ENCODE data around the gene PCNT.
"Not testable (repeated sequence)": the region's sequence is repeated elsewhere in the genome, so short reads cannot be mapped to it uniquely, and the experiment has no call there.

The PCNT gene

DNA sequence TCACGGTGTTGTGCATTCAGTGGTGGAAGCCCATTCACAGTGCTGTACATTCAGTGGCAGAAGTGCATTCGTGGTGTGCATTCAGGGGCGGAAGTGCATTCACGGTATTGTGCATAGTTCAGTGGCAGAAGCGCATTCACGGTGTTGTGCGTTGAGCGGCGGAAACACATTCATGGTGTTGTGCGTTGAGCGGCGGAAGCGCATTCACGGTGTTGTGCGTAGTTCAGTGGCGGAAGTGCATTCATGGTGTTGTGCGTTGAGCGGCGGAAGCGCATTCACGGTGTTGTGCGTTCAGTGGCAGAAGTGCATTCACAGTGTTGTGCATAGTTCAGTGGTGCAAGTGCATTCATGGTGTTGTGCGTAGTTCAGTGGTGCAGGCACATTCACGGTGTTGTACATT lies 60.6 kb downstream of the PCNT start:
- DNase-seq (ENCODE audit: low read depth): no peak

- no peak for DNase-seq (ENCODE audit: low read depth)
Observed at GRCh38 chr21:46385846-46386733, 62.1 kb downstream of the PCNT start.

GRCh38 chr21:46386734-46387088 lies 62.8 kb downstream of the PCNT start:
- DNase-seq (ENCODE audit: low read depth): no peak

- no peak for DNase-seq (ENCODE audit: low read depth)
Observed at GRCh38 chr21:46388206-46388880, 64.4 kb downstream of the PCNT start.

GRCh38 chr21:46388896-46389295 lies 64.9 kb downstream of the PCNT start:
- no peak for DNase-seq (ENCODE audit: low read depth)

DNA sequence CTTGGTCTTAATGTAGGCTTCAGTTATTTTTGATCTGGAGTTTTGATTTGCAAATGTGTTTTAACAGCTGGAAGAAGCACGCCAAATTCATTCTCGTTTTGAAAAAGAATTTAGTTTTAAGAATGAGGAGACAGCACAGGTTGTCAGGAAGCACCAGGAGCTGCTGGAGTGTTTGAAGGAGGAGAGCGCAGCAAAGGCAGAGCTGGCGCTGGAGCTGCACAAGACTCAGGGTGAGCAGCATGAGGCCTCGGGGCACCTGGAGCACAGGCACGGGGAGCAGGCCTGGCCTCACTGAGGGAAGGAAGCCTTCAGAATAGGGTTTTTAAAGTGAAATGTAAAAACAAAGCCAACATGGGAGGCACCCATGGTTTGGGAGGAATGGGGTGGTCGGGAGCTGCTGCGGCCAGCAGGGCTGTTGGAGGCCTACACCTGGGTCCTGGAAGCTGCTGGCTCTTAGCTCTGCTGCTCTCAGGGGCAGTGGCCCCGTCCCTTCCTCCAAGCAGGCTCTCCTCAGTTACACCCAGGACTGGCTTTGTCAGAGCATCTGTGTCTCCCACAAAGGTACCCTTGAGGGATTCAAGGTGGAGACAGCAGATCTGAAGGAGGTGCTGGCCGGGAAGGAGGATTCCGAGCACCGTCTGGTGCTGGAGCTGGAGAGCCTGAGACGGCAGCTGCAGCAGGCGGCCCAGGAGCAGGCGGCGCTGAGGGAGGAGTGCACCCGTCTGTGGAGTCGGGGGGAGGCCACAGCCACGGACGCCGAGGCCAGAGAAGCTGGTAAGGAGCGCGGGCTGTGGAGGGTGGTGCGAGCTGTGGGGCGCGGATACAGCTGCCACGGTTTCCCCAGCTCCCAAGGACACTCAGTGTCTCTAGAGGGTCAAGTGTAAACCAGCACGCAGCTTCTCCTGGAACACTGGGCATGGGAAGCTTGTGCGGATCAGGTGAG lies 66.9 kb downstream of the PCNT start:
- no peak for DNase-seq (ENCODE audit: low read depth)

DNA sequence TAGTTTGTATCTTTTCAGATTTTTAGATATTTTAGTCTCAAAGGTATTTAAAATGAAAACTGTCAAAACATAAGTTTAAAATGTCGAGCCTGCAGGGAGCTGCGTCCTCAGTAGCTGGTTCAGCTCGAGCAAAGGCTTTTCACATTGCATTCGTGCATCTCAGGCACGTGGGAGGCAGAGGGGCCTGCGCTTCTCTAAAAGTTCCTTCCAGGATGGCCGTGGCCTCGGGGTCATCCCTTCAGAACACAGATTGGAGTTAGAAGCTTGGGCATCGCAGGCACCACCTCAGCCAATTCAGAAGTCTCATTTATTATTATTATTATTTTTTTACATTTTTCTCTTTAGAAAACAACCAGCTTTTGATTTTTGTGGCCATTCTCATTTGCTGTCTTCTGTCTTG lies 67.8 kb downstream of the PCNT start:
- no peak for DNase-seq (ENCODE audit: low read depth)

GRCh38 chr21:46392921-46393320 lies 69.0 kb downstream of the PCNT start:
- DNase-seq (ENCODE audit: low read depth): no peak

DNA sequence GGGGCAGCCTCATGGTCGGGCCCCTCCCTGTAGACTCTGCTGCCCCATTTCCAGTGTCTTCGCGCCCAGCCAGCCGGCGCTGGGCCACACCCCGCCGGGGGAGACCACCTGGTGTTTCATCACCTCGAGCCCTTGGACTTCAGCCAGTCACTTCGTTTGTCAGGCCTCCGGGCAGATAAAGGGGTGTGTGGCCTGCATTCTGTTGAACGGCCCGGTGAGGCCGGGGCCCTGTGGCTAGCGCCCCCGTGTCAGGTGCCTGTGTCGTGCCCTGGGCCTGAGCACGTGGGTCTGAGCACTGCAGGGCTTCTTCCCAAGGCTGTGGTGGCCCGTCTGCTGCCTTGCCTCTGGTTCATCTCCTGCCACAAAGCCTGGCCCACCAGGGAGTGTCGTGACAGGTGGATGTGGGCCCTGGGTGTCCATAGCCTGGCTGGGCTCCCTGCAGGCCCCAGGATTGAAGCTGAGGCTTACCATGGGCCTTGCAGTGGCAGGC lies 69.5 kb downstream of the PCNT start:
- no peak for DNase-seq (ENCODE audit: low read depth)

GRCh38 chr21:46393941-46394594 lies 70.1 kb downstream of the PCNT start:
- no peak for DNase-seq (ENCODE audit: low read depth)

DNA sequence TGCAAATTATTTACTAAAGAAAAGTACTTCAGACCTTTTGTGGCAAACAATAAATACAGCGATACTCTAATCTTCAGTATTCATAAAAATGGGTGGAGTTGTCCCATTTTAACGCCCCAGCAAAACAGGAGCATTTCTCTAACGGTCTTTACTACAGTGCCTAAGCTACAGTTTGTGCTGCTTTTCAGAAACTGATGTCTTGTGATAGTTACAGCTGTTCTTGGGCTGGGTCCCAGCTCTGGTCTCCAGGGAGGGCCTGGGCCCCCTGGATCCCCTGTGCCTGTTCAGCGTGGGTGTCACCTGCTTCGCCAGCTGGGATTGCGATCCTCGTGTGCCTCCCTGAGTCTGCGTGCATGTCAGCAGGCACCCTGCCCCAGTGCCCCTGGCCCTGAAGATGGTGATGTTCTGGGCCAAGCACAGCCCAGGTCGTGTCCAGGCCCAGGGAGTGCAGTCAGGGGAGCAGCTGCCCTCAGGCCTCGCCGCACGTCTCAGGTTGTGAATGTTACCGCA lies 70.7 kb downstream of the PCNT start:
- no peak for DNase-seq (ENCODE audit: low read depth)

DNA sequence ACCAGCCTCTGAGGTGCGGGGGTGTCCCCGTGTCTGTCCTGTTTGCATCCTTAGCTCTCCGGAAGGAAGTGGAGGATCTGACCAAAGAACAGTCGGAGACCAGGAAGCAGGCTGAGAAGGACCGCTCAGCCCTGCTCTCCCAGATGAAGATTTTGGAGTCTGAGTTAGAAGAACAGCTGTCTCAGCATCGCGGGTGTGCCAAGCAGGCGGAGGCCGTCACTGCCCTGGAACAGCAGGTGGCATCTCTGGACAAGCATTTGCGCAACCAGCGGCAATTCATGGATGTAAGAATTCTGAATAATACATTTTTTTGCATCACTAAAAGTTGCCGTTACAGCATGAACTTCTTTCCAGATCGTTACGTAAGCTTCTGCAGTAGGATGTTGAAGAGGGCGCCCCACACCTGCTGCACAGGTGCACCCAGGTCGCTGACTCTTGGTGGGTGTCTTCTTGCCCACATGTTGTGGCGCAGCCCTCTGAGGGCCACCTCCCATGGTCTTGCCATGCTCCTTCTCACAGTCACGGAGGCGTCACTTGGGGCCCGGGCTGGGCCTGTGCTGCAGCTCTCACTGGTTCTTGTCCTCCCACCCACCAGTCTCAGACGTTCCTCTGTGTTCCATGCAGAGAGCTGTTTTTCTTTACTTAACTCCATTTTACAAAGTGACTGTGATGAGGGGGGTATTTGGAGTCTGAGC lies 73.4 kb downstream of the PCNT start:
- DNase-seq (ENCODE audit: low read depth): no peak

GRCh38 chr21:46397993-46398392 lies 74.0 kb downstream of the PCNT start:
- no peak for DNase-seq (ENCODE audit: low read depth)

DNA sequence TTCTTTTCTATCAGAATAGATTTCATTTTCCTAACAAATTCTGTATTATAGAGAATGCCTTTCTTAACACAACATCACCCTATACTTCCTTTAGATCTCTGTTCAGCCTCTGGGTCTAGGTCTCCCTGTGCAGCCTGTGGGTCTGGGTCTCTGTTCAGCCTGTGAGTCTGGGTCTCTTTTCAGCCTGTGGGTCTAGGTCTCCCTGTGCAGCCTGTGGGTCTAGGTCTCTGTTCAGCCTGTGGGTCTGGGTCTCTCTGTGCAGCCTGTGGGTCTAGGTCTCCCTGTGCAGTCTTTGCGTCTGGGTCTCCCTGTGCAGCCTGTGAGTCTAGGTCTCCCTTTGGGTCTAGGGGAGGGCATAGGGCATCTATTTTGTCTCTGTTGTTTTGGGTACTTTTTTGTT lies 75.2 kb downstream of the PCNT start:
- no peak for DNase-seq (ENCODE audit: low read depth)

DNA sequence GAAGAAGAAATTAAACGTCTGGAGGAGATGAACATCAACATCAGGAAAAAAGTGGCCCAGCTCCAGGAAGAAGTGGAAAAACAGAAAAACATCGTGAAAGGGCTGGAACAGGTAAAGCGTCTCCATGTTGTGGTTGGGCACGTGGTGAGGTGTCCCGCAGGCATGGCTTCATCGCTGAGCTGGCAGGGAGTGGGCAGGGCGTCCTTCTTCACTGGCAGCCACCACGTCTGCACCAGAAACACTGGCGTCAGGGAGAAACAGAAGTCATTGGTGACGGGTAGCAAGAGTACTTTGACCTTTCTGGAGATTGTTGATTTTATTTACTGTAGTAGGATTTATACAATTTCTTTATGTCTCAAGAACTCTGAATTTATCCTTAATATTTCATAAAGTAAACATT lies 75.7 kb downstream of the PCNT start:
- DNase-seq (ENCODE audit: low read depth): no peak

DNA sequence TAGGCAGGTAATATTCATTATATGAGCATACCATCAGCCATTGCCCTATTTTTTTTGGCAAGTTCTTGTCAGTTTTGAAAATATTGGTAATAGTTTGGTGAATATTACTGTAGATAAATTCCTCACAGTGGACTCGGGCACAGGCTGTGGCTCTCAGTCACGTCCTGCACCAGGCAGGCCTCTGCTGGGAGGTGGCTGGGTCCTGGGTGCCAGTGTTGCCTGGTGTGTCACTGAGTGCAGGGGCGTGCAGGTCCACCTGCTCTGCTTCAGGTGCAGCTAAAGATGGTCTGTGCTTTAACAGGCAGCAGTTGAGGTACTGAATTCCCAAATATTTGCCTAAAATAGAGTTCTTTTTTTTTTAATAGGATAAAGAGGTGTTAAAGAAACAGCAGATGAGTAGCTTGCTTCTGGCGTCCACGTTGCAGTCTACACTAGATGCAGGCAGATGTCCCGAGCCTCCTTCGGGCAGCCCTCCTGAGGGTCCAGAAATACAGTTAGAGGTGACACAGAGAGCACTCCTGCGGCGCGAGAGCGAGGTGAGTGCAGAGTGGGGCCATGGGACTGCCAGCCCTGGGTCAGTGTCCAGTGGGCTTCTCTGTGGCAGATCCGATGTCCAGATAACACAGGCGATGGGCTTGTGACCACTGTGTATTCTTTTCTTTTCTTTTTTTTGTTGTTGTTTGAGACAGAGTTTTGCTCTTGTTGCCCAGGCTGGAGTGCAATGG lies 77.4 kb downstream of the PCNT start:
- no peak for DNase-seq (ENCODE audit: low read depth)

DNA sequence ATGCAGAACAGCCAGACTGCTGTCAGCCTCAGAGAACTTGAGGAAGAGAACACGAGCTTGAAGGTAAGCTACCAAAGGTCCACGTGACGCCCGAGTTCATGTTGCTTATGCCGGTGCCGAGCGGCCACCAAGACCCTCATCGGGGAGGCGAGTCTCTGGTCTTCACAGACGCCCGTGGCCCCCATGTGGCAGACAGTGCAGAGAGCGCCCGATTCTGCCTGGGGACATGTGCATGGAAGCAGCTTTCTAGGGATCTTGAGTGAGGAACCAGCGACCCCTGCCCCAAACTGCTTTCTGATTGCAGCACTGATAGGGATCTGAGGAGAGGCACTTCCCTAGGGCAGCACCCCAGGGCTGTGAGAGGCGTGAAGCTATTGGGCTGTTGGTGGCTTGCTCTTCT lies 78.5 kb downstream of the PCNT start:
- no peak for DNase-seq (ENCODE audit: low read depth)

DNA sequence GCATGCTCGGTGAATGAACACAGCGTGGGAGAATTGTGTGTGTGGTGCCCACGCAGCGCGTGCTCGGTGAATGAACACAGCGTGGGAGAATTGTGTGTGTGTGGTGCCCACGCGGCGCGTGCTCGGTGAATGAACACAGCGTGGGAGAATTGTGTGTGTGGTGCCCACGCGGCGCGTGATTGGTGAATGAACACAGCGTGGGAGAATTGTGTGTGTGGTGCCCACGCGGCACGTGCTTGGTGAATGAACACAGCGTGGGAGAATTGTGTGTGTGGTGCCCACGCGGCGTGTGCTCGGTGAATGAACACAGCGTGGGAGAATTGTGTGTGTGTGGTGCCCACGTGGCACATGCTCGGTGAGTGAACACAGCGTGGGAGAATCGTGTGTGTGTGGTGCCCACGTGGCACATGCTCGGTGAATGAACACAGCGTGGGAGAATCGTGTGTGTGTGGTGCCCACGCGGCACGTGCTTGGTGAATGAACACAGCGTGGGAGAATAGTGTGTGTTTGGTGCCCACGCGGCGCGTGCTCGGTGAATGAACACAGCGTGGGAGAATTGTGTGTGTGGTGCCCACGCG lies 79.4 kb downstream of the PCNT start:
- not testable (repeated sequence) for DNase-seq (ENCODE audit: low read depth)

DNA sequence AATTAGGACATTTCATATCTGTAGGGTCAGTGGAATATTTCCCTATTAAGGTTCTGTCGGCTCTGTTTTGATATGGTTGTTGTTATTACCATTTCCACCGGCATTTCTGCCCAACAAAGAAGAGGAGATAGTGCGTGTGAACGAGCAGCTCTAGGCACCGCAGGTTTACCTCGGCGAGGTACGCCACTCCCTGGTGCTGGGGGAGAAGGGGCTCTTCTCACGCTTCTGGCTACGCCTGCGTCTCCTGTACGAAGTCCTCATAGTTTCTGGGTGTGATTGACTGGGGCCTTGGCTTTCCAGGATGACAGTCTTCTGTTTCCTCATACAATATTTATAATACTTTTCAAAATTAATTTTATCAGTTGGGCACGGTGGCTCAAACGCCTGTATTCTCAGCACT lies 80.3 kb downstream of the PCNT start:
- DNase-seq (ENCODE audit: low read depth): no peak

DNA sequence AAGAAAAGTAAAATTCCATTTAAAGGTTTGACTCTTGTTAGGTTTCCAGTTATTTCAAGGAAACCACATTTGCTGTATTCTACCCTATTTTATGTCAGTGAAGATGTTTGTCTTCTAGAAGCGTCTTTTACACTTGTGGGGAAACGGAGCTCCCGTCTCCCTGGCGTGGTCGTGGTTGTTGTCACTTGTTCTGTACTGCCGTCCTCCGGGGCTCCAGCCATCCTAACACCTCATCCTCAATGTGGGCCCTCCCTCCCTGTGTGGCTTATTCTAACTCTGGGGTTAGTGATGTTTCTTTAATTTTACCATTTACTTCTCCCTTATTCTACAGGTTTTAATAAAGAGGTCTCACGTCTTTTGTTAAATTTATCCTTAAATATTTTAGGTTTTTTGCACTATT lies 82.0 kb downstream of the PCNT start:
- DNase-seq (ENCODE audit: low read depth): no peak

Data from activated T-cell treated with anti-CD3 and anti-CD28 coated beads for 48 hours (primary cell).